Left lung (tissue), 10 donors: ENCODE measurements around the gene FHOD3. TPM values are rescaled to one million over a fixed set of nuclear protein-coding genes. Genes with fewer than 3 reads are reported as not detected.
"Not testable (repeated sequence)": the region's sequence is repeated elsewhere in the genome, so short reads cannot be mapped to it uniquely, and the experiment has no call there.

Experiments
- ATAC-seq: fragments of 200-7000 bp; cut with Tn5 transposase; one replicate; pipeline ENCODE4 v1.9.1; 2020; ENCODE audit warnings: moderate library complexity
- DNase-seq, 4 donors: peaks; one replicate each; pipeline ENCODE4 v3.0.0-alpha.2; 2013 to 2020
- H3K27ac ChIP-seq, 2 donors: fragments of 200-600 bp; sonication (generic) in 1 of 2; one replicate each; pipeline versions ENCODE4 v1.5.0 to v1.8.0; 2020 to 2021
- H3K27me3 ChIP-seq, 2 donors: fragments of 200-600 bp; sonication (generic) in 1 of 2; one replicate each; pipeline versions ENCODE4 v1.5.0 to v1.8.0; 2020 to 2021
- H3K36me3 ChIP-seq, 2 donors: fragments of 200-600 bp; sonication (generic) in 1 of 2; one replicate each; pipeline versions ENCODE4 v1.5.0 to v1.8.0; 2020 to 2021
- H3K4me1 ChIP-seq, 2 donors: fragments of 200-600 bp; one replicate each; pipeline ENCODE4 v1.8.0; 2021
- H3K4me3 ChIP-seq, 2 donors: fragments of 200-600 bp; sonication (generic) in 1 of 2; one replicate each; pipeline versions ENCODE4 v1.5.0 to v1.8.0; 2020 to 2021; ENCODE audit warnings: mild to moderate bottlenecking in 1 of 2
- H3K9me3 ChIP-seq, 2 donors: fragments of 200-600 bp; sonication (generic) in 1 of 2; one replicate each; pipeline versions ENCODE4 v1.5.0 to v1.8.0; 2020 to 2021
- CTCF ChIP-seq, 2 donors: fragments of 200-600 bp; sonication (generic) in 1 of 2; IDR thresholded peaks; one replicate each; pipeline versions ENCODE4 v1.5.0 to v1.8.0; 2021; ENCODE audit warnings: antibody characterized with exemption in 2 of 2
- intact Hi-C, 2 donors: fragments of 100-400 bp; cut with DNase I; formaldehyde crosslinking; loops; one replicate each; pipeline versions ENCODE4 v1.11.2 to v1.14.2; 2022
- polyA plus RNA-seq, 6 donors: library from polyadenylated mRNA; unstranded; fragments of 120-200 nt; gene quantifications; one replicate each; pipeline ENCODE4 v1.2.1, GENCODE V29; 2013; ENCODE audit not compliant: insufficient read length in 6 of 6
- total RNA-seq, 2 donors: library from RNA; stranded (reverse); fragmentation: NEBNext Ultra II Directional; extraction: Animal tissue kit (Norgen Biotek cat#: 25700); gene quantifications; one replicate each; pipeline ENCODE4 v1.2.1, GENCODE V29; 2021
- donor health status: DM: no; HTN: yes; CAD: no.
- donor health status: DM: no; HTN: no; CAD: no.

FHOD3 gene
- total and polyA plus RNA-seq, 8 donors: 0.55 to 2.9 (median 1.5) TPM

DNA sequence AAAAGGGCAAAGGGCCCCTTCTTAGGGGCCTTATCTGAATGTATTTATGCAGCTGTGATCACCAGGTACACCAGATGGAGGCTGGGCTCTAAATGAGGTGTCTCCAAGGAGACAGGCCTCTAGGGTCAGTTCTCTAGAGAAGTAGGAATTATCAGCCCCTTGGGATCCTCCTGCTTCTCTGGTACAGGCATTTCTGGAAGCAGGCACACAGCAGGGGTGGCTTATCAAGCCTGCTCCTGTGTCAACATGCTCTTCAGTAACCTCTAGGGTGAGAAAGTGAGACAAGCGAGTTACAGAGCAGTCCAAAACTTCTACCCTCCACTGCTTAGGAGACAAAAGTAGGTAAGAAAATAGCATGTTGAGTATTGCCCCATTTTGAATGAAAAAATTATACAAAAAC is 517.5 kb downstream of the FHOD3 start:
- DNase-seq (no peak), ATAC-seq (peak; percentile 55)
- intact Hi-C loops: no loop called here

GRCh38 chr18:36816096-36816495 is 518.6 kb downstream of the FHOD3 start:
- H3K36me3 ChIP-seq: peaks cover 0 to 43% of the 10 kb centered on the region in 2 donors
- H3K4me1 ChIP-seq, H3K27ac ChIP-seq, H3K9me3 ChIP-seq, H3K27me3 ChIP-seq, ATAC-seq, DNase-seq, H3K4me3 ChIP-seq, intact Hi-C loops: not testable (repeated sequence)

More for the DNA sequence above, 517.5 kb downstream of the FHOD3 start:
- no peaks in the 10 kb centered on the region for H3K27me3 ChIP-seq
- H3K4me1 ChIP-seq: no peaks in the 10 kb centered on the region
- H3K9me3 ChIP-seq: no peaks in the 10 kb centered on the region
- H3K27ac ChIP-seq: no peak overlapping the region
- H3K4me3 ChIP-seq: no peak overlapping the region
- H3K36me3 ChIP-seq: peaks cover 0 to 49% of the 10 kb centered on the region in 2 donors
- no peak for TF ChIP-seq CTCF (IDR thresholded peaks at IDR 0.05)

- Histone ChIP-seq H3K27me3 (no peaks in the 10 kb centered on the region), H3K27ac (no peak overlapping the region), H3K4me3 (no peak overlapping the region), H3K36me3 (peaks cover 0 to 42% of the 10 kb centered on the region in 2 donors), H3K9me3 (no peaks in the 10 kb centered on the region), H3K4me1 (no peaks in the 10 kb centered on the region)
- DNase-seq: no peak
- ATAC-seq: no peak
- intact Hi-C loops: no loop called here
- TF ChIP-seq CTCF (IDR thresholded peaks at IDR 0.05): no peak
Observed at GRCh38 chr18:36817039-36817438, 519.5 kb downstream of the FHOD3 start.

GRCh38 chr18:36818652-36819051 is 521.1 kb downstream of the FHOD3 start:
- Histone ChIP-seq H3K27ac (no peak overlapping the region), H3K27me3 (no peaks in the 10 kb centered on the region), H3K4me3 (no peak overlapping the region), H3K4me1 (no peaks in the 10 kb centered on the region), H3K9me3 (no peaks in the 10 kb centered on the region), H3K36me3 (peaks cover 0 to 31% of the 10 kb centered on the region in 2 donors)
- no peak for TF ChIP-seq CTCF (IDR thresholded peaks at IDR 0.05)
- ATAC-seq: no peak
- intact Hi-C loops: no loop called here
- no peak for DNase-seq

DNA sequence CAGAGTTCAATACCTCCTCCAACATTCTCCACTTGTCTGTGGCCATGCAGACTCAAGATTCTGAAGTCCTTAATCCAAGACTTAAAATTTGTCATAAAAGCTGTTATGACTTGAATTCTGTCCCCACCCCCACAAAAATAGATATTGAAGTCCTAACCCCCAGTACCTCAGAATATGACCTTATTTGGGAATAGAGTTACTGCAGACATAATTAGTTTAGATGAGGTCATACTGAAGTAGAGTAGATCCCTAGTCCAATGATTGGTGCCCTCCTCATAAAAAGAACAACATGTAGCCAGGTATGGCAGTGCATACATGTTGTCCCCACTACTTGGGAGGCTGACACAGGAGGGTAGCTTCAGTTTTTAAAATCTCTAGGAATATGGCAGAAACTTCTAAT is 522.1 kb downstream of the FHOD3 start:
- no peak for ATAC-seq
- intact Hi-C loops: no loop called here

More for the DNA sequence above, 522.1 kb downstream of the FHOD3 start:
- Histone ChIP-seq H3K27ac (no peak overlapping the region), H3K9me3 (no peaks in the 10 kb centered on the region), H3K36me3 (peaks cover 0 to 30% of the 10 kb centered on the region in 2 donors), H3K27me3 (no peaks in the 10 kb centered on the region), H3K4me1 (no peaks in the 10 kb centered on the region), H3K4me3 (no peak overlapping the region)
- no peak for TF ChIP-seq CTCF (IDR thresholded peaks at IDR 0.05)
- no peak for DNase-seq
